ENCODE measurements around the gene PTPRA. TPM values are rescaled to one million over a fixed set of nuclear protein-coding genes. Genes with fewer than 3 reads are reported as not detected.
A peak's percentile ranks its signal among the peaks of the same experiment; 100 is the strongest.

The PTPRA gene
- total RNA-seq, 1 donor from 2014 or later: 63.3 TPM

DNA sequence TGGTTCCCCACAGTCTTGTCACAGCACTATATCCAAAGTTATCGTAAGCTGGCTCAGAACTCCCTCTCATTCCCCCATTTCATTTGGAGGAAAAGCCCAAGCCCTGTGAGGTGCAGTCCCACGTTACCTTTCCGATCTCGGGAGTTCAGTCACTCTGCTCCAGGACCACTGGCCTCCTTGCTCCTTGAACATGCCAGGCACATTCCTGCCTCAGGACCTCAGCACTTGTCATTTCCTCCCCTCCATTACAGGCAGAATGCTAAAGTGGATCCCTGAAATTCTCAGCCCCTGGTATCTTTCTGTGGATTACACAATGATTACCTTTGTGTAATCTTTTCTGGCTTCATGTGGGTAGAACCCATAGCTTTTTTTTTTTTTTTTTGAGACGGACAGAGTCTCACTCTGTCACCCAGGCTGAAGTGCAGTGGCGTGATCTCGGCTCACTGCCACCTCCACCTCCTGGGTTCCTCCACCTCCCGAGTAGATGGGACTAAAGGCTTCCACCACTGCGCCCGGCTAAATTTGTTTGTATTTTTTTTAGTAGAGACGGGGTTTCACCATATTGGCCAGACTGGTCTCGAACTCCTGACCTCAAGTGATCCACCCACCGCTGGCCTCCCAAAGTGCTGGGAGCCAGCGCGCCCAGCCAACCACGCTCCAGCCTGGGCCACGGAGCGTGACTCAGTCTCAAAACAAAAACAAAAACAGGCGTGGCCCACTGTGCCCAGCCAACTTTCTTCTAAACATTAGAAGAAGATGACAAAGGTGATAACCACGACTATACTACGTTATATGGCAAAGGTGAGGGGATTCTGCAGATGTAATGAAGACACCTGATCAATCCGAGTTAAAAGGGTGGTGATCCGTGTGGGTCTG lies 194.1 kb downstream of the PTPRA start:
- H3K9me3 ChIP-seq: no peaks in the 10 kb centered on the region
- DNase-seq: no peak
- H3K4me3 ChIP-seq: no peak overlapping the region
- H3K4me1 ChIP-seq: peaks cover 9% of the 10 kb centered on the region
- H3K27me3 ChIP-seq (ENCODE audit: low read depth): peaks cover 15% of the 10 kb centered on the region
- TF ChIP-seq, protein P1, sequence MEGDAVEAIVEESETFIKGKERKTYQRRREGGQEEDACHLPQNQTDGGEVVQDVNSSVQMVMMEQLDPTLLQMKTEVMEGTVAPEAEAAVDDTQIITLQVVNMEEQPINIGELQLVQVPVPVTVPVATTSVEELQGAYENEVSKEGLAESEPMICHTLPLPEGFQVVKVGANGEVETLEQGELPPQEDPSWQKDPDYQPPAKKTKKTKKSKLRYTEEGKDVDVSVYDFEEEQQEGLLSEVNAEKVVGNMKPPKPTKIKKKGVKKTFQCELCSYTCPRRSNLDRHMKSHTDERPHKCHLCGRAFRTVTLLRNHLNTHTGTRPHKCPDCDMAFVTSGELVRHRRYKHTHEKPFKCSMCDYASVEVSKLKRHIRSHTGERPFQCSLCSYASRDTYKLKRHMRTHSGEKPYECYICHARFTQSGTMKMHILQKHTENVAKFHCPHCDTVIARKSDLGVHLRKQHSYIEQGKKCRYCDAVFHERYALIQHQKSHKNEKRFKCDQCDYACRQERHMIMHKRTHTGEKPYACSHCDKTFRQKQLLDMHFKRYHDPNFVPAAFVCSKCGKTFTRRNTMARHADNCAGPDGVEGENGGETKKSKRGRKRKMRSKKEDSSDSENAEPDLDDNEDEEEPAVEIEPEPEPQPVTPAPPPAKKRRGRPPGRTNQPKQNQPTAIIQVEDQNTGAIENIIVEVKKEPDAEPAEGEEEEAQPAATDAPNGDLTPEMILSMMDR (IDR thresholded peaks at IDR 0.05): no peak
- H3K27ac ChIP-seq: no peak overlapping the region
- intact Hi-C loops (cut with DNase I): no loop called here
- H3K36me3 ChIP-seq: no peaks in the 10 kb centered on the region
- no peak for ATAC-seq

DNA sequence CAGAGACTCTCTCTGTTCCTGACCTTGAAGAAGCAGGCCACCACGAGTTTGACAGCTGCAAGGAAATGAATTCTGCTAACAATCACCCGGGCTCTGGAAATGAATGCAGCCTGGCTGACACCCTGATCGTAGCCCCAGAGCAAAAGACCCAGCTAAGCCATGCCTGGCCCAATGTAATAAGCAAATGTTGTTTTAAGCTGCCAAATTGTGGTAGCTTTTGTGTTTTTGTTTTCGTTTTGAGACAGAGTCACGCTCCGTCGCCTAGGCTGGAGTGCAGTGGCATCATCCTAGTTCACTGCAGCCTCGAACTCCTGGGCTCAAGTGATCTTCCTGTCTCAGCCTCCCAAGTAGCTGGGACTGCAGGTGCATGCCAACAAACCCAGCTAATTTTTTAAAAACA lies 194.8 kb downstream of the PTPRA start:
- Histone ChIP-seq H3K27me3 (ENCODE audit: low read depth) (peaks cover 22% of the 10 kb centered on the region), H3K4me3 (no peak overlapping the region), H3K9me3 (no peaks in the 10 kb centered on the region), H3K4me1 (peaks cover 9% of the 10 kb centered on the region), H3K27ac (no peak overlapping the region), H3K36me3 (no peaks in the 10 kb centered on the region)
- TF ChIP-seq, protein P1 (IDR thresholded peaks at IDR 0.05): no peak
- no peak for DNase-seq
- no peak for ATAC-seq
- intact Hi-C loops (cut with DNase I): no loop called here

DNA sequence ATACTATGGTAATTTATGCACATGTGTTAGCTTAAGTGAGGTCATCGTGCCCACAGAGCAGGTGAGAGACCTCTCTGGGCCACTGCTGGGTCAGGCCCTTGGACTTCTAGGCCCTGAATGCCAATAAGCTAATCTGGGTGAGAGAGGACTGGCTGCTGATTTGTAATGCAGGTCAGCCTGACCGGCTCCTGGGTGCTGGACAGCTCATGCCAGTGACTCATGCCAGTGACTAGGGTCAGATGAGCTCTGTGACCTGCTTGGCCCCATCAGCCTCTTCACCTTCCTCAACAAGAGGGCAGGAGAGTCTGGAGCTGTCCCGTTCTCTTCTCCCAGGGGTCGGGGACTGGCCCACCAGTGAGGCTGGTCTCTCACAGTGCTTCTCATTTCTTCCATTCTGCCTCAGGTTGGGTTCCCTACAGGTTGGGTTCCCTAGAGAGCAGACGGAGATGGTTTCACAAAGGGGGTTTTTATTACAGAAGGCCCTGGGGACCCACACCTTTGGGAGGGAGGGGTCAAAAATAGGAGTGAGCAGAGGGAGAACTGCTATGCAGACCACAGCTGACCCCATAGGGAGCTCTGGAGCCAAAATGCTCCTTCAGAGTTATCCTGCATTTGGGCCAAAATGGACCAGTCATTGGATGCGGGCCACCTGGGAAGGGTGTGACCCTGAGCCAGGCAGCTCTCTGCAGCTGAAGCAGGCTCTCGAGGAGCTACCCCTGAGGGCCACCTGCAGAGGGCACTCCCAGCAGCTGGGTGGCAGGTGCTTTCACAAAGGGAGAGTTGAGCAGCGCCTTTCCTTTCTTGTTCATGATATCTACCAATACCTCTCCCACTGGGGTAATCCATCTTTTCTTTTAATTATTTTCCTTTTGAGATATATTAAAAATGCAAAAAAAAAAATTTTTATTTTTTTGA lies 196.0 kb downstream of the PTPRA start:
- Histone ChIP-seq H3K36me3 (no peaks in the 10 kb centered on the region), H3K27me3 (ENCODE audit: low read depth) (peaks cover 23% of the 10 kb centered on the region), H3K4me1 (peaks cover 9% of the 10 kb centered on the region), H3K9me3 (no peaks in the 10 kb centered on the region), H3K4me3 (no peak overlapping the region), H3K27ac (no peak overlapping the region)
- TF ChIP-seq, protein P1 (IDR thresholded peaks at IDR 0.05): no peak
- ATAC-seq: peak in 1 of 2 donors; percentile 24
- no peak for DNase-seq
- intact Hi-C loops (cut with DNase I): no loop called here

DNA sequence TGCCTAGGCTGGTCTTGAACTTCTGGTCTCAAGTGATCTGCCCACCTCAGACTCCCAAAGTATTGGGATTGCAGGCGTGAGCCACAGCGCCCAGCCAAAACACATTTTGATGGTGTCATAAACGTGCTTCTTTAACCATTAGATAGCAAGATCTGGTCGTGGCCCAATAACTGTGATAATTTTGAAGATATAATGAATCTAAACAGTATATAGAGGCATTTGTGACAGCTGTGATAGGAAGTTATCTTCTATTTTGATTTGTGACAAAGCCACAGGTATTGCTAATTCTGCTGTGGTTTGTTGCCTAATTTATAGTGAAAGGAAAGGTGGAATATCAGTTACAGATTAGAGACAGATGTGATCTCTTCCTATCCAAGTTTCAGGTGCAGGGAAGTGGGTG lies 197.4 kb downstream of the PTPRA start:
- H3K9me3 ChIP-seq: no peaks in the 10 kb centered on the region
- peaks cover 23% of the 10 kb centered on the region for H3K27me3 ChIP-seq (ENCODE audit: low read depth)
- ATAC-seq: no peak
- intact Hi-C loops (cut with DNase I): no loop called here
- no peaks in the 10 kb centered on the region for H3K36me3 ChIP-seq
- TF ChIP-seq, protein P1 (IDR thresholded peaks at IDR 0.05): no peak
- H3K4me1 ChIP-seq: peaks cover 9% of the 10 kb centered on the region
- H3K4me3 ChIP-seq: no peak overlapping the region
- DNase-seq: no peak
- H3K27ac ChIP-seq: no peak overlapping the region

DNA sequence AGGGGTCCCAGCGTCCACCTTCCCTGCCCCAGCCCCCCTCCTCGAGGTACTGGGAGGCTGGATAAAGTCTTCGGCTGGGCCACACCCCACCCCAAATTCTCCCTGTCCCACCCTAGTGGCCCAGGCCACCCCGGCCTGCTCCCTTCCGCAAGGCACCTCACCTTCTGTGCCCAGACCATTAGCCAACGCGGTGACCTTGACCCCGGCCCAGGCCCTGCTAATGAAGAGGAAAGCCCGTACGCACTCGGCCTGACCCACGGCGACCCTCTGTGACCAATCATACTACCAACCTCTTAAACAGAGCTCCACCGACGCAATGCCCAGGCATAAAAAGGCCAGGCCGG lies 198.0 kb downstream of the PTPRA start:
- intact Hi-C loops (cut with DNase I): no loop called here
- H3K4me1 ChIP-seq: peaks cover 9% of the 10 kb centered on the region
- no peaks in the 10 kb centered on the region for H3K36me3 ChIP-seq
- ATAC-seq (no peak), DNase-seq (no peak)
- peaks cover 23% of the 10 kb centered on the region for H3K27me3 ChIP-seq (ENCODE audit: low read depth)
- H3K27ac ChIP-seq: no peak overlapping the region
- H3K4me3 ChIP-seq: peak overlapping the region; percentile 59
- H3K9me3 ChIP-seq: no peaks in the 10 kb centered on the region
- TF ChIP-seq, protein P1 (IDR thresholded peaks at IDR 0.05): no peak

All from lower lobe of right lung (tissue), 2 donors.